SK-N-SH (cell line): ENCODE results near the gene LRP2BP. TPM values are rescaled to one million over a fixed set of nuclear protein-coding genes. Genes with fewer than 3 reads are reported as not detected.

Experiments used
- CTCF ChIA-PET: fragments of 300-600, 350-600 bp; formaldehyde crosslinking; extraction: SDS; loops from one replicate; lab custom pipeline; 2021; lab: Yijun Ruan, JAX
- POLR2A ChIA-PET: fragments of 350-600 bp; sonication (Branson Sonifier 250); formaldehyde crosslinking; extraction: SDS; loops from one replicate; lab custom pipeline; 2020; ENCODE audit warnings: antibody characterized with exemption, inconsistent platforms; lab: Yijun Ruan, JAX
- DNase-seq: peaks from one replicate; pipeline ENCODE4 v3.0.0; 2012
- H2AFZ ChIP-seq: fragments of 200-600 bp; sonication (generic); 2 replicates; pipeline ENCODE4 v1.8.1; 2016; ENCODE audit warnings: antibody characterized with exemption, mild to moderate bottlenecking, low read depth
- H3F3A ChIP-seq: fragments of 200-600 bp; sonication (generic); replicated peaks from 2 replicates; pipeline ENCODE3; 2016; ENCODE audit warnings: antibody characterized with exemption, mild to moderate bottlenecking; ENCODE audit not compliant: insufficient read depth
- H3K27ac ChIP-seq, 2 experiments: fragments of 200-500 bp in 1 of 2; fragments of 200-600 bp in 1 of 2; sonication (Bioruptor generic) in 1 of 2; sonication (generic), shearing (Covaris generic) in 1 of 2; 2 replicates each; pipeline versions ENCODE4 v1.5.1 to v1.6.1; 2014 to 2016; ENCODE audit warnings: low read depth in 2 of 2, inconsistent platforms in 1 of 2, low read length in 1 of 2, mild to moderate bottlenecking in 1 of 2, mixed read lengths in 1 of 2
- H3K27me3 ChIP-seq: fragments of 200-600 bp; sonication (generic), shearing (Covaris generic); 2 replicates; pipeline ENCODE4 v1.6.1; 2016; ENCODE audit warnings: mixed run types; ENCODE audit not compliant: insufficient read depth
- H3K36me3 ChIP-seq, 2 experiments: fragments of 200-500 bp in 1 of 2; fragments of 200-600 bp in 1 of 2; sonication (Bioruptor generic) in 1 of 2; sonication (generic) in 1 of 2; replicated peaks in 1 of 2; 2 replicates each; pipeline versions ENCODE3 to v1.5.1; 2014 to 2016; ENCODE audit warnings: low read length in 1 of 2, mild to moderate bottlenecking in 1 of 2; ENCODE audit not compliant: insufficient read depth in 2 of 2, control insufficient read depth in 1 of 2
- H3K4me1 ChIP-seq, 2 experiments: fragments of 200-500 bp in 1 of 2; fragments of 200-600 bp in 1 of 2; sonication (Bioruptor generic) in 1 of 2; sonication (generic), shearing (Covaris generic) in 1 of 2; 2 replicates each; pipeline versions ENCODE4 v1.5.1 to v1.6.1; 2014 to 2016; ENCODE audit warnings: low read depth in 1 of 2, low read length in 1 of 2, mixed run types in 1 of 2; ENCODE audit not compliant: insufficient read depth in 2 of 2, control insufficient read depth in 1 of 2
- H3K4me2 ChIP-seq: fragments of 200-600 bp; sonication (generic), shearing (Covaris generic); 2 replicates; pipeline ENCODE4 v1.6.1; 2017; ENCODE audit warnings: mixed run types
- H3K4me3 ChIP-seq, 2 experiments: fragments of 200-500 bp in 1 of 2; fragments of 200-600 bp in 1 of 2; sonication (Bioruptor generic) in 1 of 2; sonication (generic), shearing (Covaris generic) in 1 of 2; 2 replicates each; pipeline versions ENCODE4 v1.5.1 to v1.8.1; 2014 to 2016; ENCODE audit warnings: low read depth in 2 of 2, inconsistent platforms in 1 of 2, low read length in 1 of 2, mild to moderate bottlenecking in 1 of 2, mixed read lengths in 1 of 2, moderate library complexity in 1 of 2
- H3K79me2 ChIP-seq: fragments of 200-600 bp; sonication (generic); 2 replicates; pipeline ENCODE4 v1.8.1; 2017; ENCODE audit warnings: mild to moderate bottlenecking; ENCODE audit not compliant: insufficient read depth
- H3K9ac ChIP-seq: fragments of 200-600 bp; sonication (generic); 2 replicates; pipeline ENCODE4 v1.6.1; 2017; ENCODE audit warnings: mixed run types
- H3K9me2 ChIP-seq: fragments of 200-600 bp; sonication (generic); 2 replicates; pipeline ENCODE4 v1.6.1; 2017; ENCODE audit warnings: mixed run types
- H3K9me3 ChIP-seq: fragments of 200-600 bp; sonication (generic); 2 replicates; pipeline ENCODE4 v1.6.1; 2017; ENCODE audit warnings: mixed run types, mild to moderate bottlenecking, moderate library complexity
- H4K20me1 ChIP-seq: fragments of 200-600 bp; sonication (generic); 2 replicates; pipeline ENCODE4 v1.6.1; 2017; ENCODE audit warnings: mild to moderate bottlenecking, mixed run types; ENCODE audit not compliant: insufficient read depth
- EZH2phosphoT487 ChIP-seq: fragments of 200-600 bp; sonication (generic); IDR thresholded peaks from 2 replicates; pipeline ENCODE4 v1.6.1; 2017; ENCODE audit warnings: low read depth, mixed run types, mild to moderate bottlenecking, antibody characterized with exemption, moderate library complexity, borderline replicate concordance
- FOXM1 ChIP-seq: IDR thresholded peaks from 2 replicates; pipeline ENCODE4 v1.4.0; 2012; ENCODE audit warnings: low read depth, mild to moderate bottlenecking
- GABPA ChIP-seq: IDR thresholded peaks from 2 replicates; pipeline ENCODE4 v1.4.0; 2012; ENCODE audit warnings: low read depth, mild to moderate bottlenecking
- MAX ChIP-seq: IDR thresholded peaks from 2 replicates; pipeline ENCODE4 v1.4.0; 2012; ENCODE audit warnings: low read depth
- NFIC ChIP-seq: IDR thresholded peaks from 2 replicates; pipeline ENCODE4 v1.4.0; 2012; ENCODE audit warnings: borderline replicate concordance
- NRF1 ChIP-seq: IDR thresholded peaks from 2 replicates; pipeline ENCODE4 v1.6.1; 2012; ENCODE audit warnings: low read depth, mild to moderate bottlenecking, low read length
- RAD21 ChIP-seq: IDR thresholded peaks from 2 replicates; pipeline ENCODE4 v1.6.1; 2012; ENCODE audit warnings: mild to moderate bottlenecking, low read length
- RCOR1 ChIP-seq: fragments of 150-350 bp; IDR thresholded peaks from 2 replicates; pipeline ENCODE4 v1.6.1; 2017; ENCODE audit warnings: antibody characterized with exemption, low read length
- RXRA ChIP-seq: IDR thresholded peaks from 2 replicates; pipeline ENCODE4 v1.4.0; 2012; ENCODE audit warnings: low read depth, mild to moderate bottlenecking, borderline replicate concordance
- SIN3A ChIP-seq: IDR thresholded peaks from 2 replicates; pipeline ENCODE4 v1.6.1; 2012; ENCODE audit warnings: low read depth, mild to moderate bottlenecking, low read length, moderate library complexity, borderline replicate concordance
- SMC3 ChIP-seq: IDR thresholded peaks from 2 replicates; pipeline ENCODE4 v1.6.1; 2012; ENCODE audit warnings: low read depth, low read length, improper control_type of control experiment
- TEAD4 ChIP-seq: IDR thresholded peaks from 2 replicates; pipeline ENCODE4 v1.4.0; 2012; ENCODE audit warnings: mild to moderate bottlenecking, borderline replicate concordance; ENCODE audit not compliant: insufficient read depth
- USF1 ChIP-seq: IDR thresholded peaks from 2 replicates; pipeline ENCODE4 v1.4.0; 2012; ENCODE audit warnings: low read depth, borderline replicate concordance
- USF2 ChIP-seq: fragments of 150-350 bp; IDR thresholded peaks from 2 replicates; pipeline ENCODE4 v1.6.1; 2017; ENCODE audit warnings: antibody characterized with exemption, low read length, low read depth, borderline replicate concordance
- WGBS: methylation state at CpG from one replicate; pipeline ENCODE4 v1.1.6; 2017; ENCODE audit warnings: low lambda C conversion rate; 5-methylcytosine and 5-hydroxymethylcytosine counted together
- polyA plus RNA-seq, 3 experiments: library from polyadenylated mRNA; depleted of rRNA; stranded (reverse); fragments of >200 nt; gene quantifications; 2 replicates each; pipeline ENCODE4 v1.2.3, GENCODE V29; 2012

LRP2BP gene
- polyA plus RNA-seq, 1 of the 3 experiments (the other 2 are of a cell fraction), result 0.30 TPM

GRCh38 chr4:185323606-185324005 lies 72.1 kb downstream of the LRP2BP start:
- Histone ChIP-seq H3K4me1 (peaks cover 0 to 6% of the 10 kb centered on the region in 2 experiments; a peak in 2 of 4 replicates), H3K4me3 (no peak overlapping the region), H3K36me3 (peaks cover 15 to 55% of the 10 kb centered on the region in 2 experiments)

GRCh38 chr4:185322803-185323202 lies 72.9 kb downstream of the LRP2BP start:
- Histone ChIP-seq H3K4me1 (peaks cover 0 to 11% of the 10 kb centered on the region in 2 experiments; a peak in 2 of 4 replicates), H3F3A (peaks cover 28% of the 10 kb centered on the region), H4K20me1 (no peaks in the 10 kb centered on the region), H3K4me2 (no peak overlapping the region), H3K9me3 (no peaks in the 10 kb centered on the region), H3K9me2 (no peaks in the 10 kb centered on the region), H3K27ac (peak overlapping the region in 1 of 2 experiments; percentile 50; a peak in 2 of 4 replicates), H3K4me3 (no peak overlapping the region), H3K79me2 (peaks cover 6% of the 10 kb centered on the region; the same call in 1 of the 2 replicates), H3K9ac (no peak overlapping the region), H2AFZ (no peak overlapping the region), H3K36me3 (peaks cover 15 to 50% of the 10 kb centered on the region in 2 experiments), H3K27me3 (no peaks in the 10 kb centered on the region)
- DNase-seq, result no peak
- ChIA-PET POLR2A (no interaction called here), CTCF (interaction anchor here (0.6 kb wide), 1 partner anchor 26 kb away, joined by 3 read pairs; no protein-coding TSS in a partner anchor)
- 85% methylated on average over 2 of the region's 2 CpGs for WGBS
- no peak for TF ChIP-seq USF1
- no peak for TF ChIP-seq NRF1
- TF ChIP-seq TEAD4, result no peak
- TF ChIP-seq GABPA, result no peak
- TF ChIP-seq SIN3A, result no peak
- no peak for TF ChIP-seq RCOR1
- no peak for TF ChIP-seq SMC3
- TF ChIP-seq NFIC, result no peak
- no peak for TF ChIP-seq USF2
- TF ChIP-seq, all 33 proteins: peak for 0

More at GRCh38 chr4:185323606-185324005, 72.1 kb downstream of the LRP2BP start:
- Histone ChIP-seq H3K9me3 (no peaks in the 10 kb centered on the region), H4K20me1 (no peaks in the 10 kb centered on the region), H3K9ac (no peak overlapping the region), H3F3A (peaks cover 20% of the 10 kb centered on the region), H3K27ac (peak overlapping the region in 1 of 2 experiments; percentile 50; a peak in 2 of 4 replicates), H3K79me2 (peaks cover 6% of the 10 kb centered on the region; the same call in 1 of the 2 replicates), H3K4me2 (no peak overlapping the region), H3K27me3 (no peaks in the 10 kb centered on the region), H3K9me2 (no peaks in the 10 kb centered on the region), H2AFZ (no peak overlapping the region)
- ChIA-PET POLR2A (no interaction called here), CTCF (interaction anchor here (0.7 kb wide), 1 partner anchor 158 kb away, joined by 3 read pairs; no protein-coding TSS in a partner anchor)
- no peak for TF ChIP-seq EZH2phosphoT487
- TF ChIP-seq RAD21, result no peak
- no peak for TF ChIP-seq FOXM1
- no peak for TF ChIP-seq SIN3A
- no peak for TF ChIP-seq MAX
- no peak for TF ChIP-seq RXRA
- DNase-seq, result no peak
- WGBS, result 88% methylated on average over 1 of the region's 1 CpG
